Pancreas (tissue), 10 donors: ENCODE data around the gene VSTM2B. TPM values are rescaled to one million over a fixed set of nuclear protein-coding genes. Genes with fewer than 3 reads are reported as not detected.

Experiments
- ATAC-seq, 4 donors: fragments of 200-7000 bp; cut with Tn5 transposase; one replicate each; pipeline versions ENCODE4 v1.8.0 to v1.9.1; 2020; ENCODE audit warnings: mild to moderate bottlenecking in 4 of 4, moderate library complexity in 4 of 4
- DNase-seq, 6 donors: peaks; one replicate each; pipeline ENCODE4 v3.0.0-alpha.2; 2020
- FAIRE-seq: peaks from 2 replicates; lab custom pipeline; 2012; peaks lifted over from hg19 to GRCh38; lab: Jason Lieb, UNC
- H3K27ac ChIP-seq, 4 donors: fragments of 200-600 bp; sonication (generic); 1 replicate in 3 of 4; 2 replicates in 1 of 4; pipeline versions ENCODE4 v1.5.0 to v1.8.0; 2020
- H3K27me3 ChIP-seq, 4 donors: fragments of 200-600 bp; one replicate each; pipeline ENCODE4 v1.8.0; 2021
- H3K36me3 ChIP-seq, 3 donors: fragments of 200-600 bp; sonication (generic) in 1 of 3; one replicate each; pipeline versions ENCODE4 v1.5.0 to v1.8.0; 2020 to 2021
- H3K4me1 ChIP-seq, 3 donors: fragments of 200-600 bp; one replicate each; pipeline ENCODE4 v1.8.0; 2021
- H3K4me3 ChIP-seq, 4 donors: fragments of 200-600 bp; sonication (generic) in 2 of 4; one replicate each; pipeline versions ENCODE4 v1.5.0 to v1.8.0; 2020 to 2021
- H3K9me3 ChIP-seq, 4 donors: fragments of 200-600 bp; one replicate each; pipeline ENCODE4 v1.8.0; 2021
- CTCF ChIP-seq, 4 donors: fragments of 200-600 bp; sonication (generic) in 3 of 4; IDR thresholded peaks; one replicate each; pipeline versions ENCODE4 v1.5.0 to v1.8.0; 2021; ENCODE audit warnings: antibody characterized with exemption in 4 of 4
- WGBS, 2 donors: extraction: QIAGEN DNeasy Blood & Tissue Kit; methylation state at CpG; one replicate each; pipeline ENCODE4 v1.1.7; 2013; 5-methylcytosine and 5-hydroxymethylcytosine counted together
- intact Hi-C, 3 donors: fragments of 100-400 bp; cut with DNase I; formaldehyde crosslinking; loops; one replicate each; pipeline versions ENCODE4 v1.11.1 to v1.14.2; 2022
- polyA plus RNA-seq, 2 donors: library from polyadenylated mRNA; stranded (reverse); fragments of 200-250 nt; gene quantifications; one replicate each; pipeline ENCODE4 v1.2.3, GENCODE V29; 2013
- total RNA-seq, 6 donors: library from RNA; stranded (reverse); fragmentation: NEBNext Ultra II Directional in 4 of 6; extraction: Animal tissue kit (Norgen Biotek cat#: 25700) in 4 of 6; gene quantifications; one replicate each; pipeline versions ENCODE4 v1.2.1 to v1.2.4, GENCODE V29; 2021 to 2023
- donor health status: healthy with polysubstance abuse.
- donor health status: DM: no; HTN: no; CAD: no; lungs with moderate emphysema.
- donor health status: DM: no; HTN: no; CAD: no.
- donor health status: control.
- donor health status: control.
- donor health status: Bipolar disorder and iron deficiency.
- donor health status: DM: yes; HTN: yes; CAD: no.
- donor health status: DM: no; HTN: no; CAD: no.
- donor health status: DM: no; HTN: no; CAD: no.
- donor health status: DM: yes; HTN: yes; CAD: no.

The VSTM2B gene
- total and polyA plus RNA-seq, 8 donors: 0.05 TPM; not detected in 7

GRCh38 chr19:29514525-29515232 is 11.1 kb upstream of the VSTM2B start:
- intact Hi-C loops: no loop called here
- H3K36me3 ChIP-seq: no peaks in the 10 kb centered on the region
- TF ChIP-seq CTCF (IDR thresholded peaks at IDR 0.05): no peak
- H3K27me3 ChIP-seq: no peaks in the 10 kb centered on the region
- 44 to 51% methylated on average over 8 of the region's 8 CpGs for WGBS, 2 donors
- H3K9me3 ChIP-seq: no peaks in the 10 kb centered on the region
- no peak overlapping the region for H3K4me3 ChIP-seq
- no peaks in the 10 kb centered on the region for H3K4me1 ChIP-seq
- ATAC-seq (no peak), FAIRE-seq (no peak), DNase-seq (no peak)
- H3K27ac ChIP-seq: no peak overlapping the region

GRCh38 chr19:29515233-29515619 is 10.6 kb upstream of the VSTM2B start:
- no peaks in the 10 kb centered on the region for H3K36me3 ChIP-seq
- H3K4me1 ChIP-seq: no peaks in the 10 kb centered on the region
- WGBS, 2 donors: 37 to 42% methylated on average over 4 to 5 of the region's 5 CpGs
- no peak for TF ChIP-seq CTCF (IDR thresholded peaks at IDR 0.05)
- intact Hi-C loops: no loop called here
- no peaks in the 10 kb centered on the region for H3K9me3 ChIP-seq
- no peak for FAIRE-seq
- no peaks in the 10 kb centered on the region for H3K27me3 ChIP-seq
- ATAC-seq: no peak
- peak in 2 of 6 donors; percentile 24 to 50 for DNase-seq
- no peak overlapping the region for H3K4me3 ChIP-seq
- H3K27ac ChIP-seq: no peak overlapping the region

- Histone ChIP-seq H3K4me3 (no peak overlapping the region), H3K9me3 (no peaks in the 10 kb centered on the region), H3K27me3 (no peaks in the 10 kb centered on the region), H3K4me1 (no peaks in the 10 kb centered on the region), H3K36me3 (no peaks in the 10 kb centered on the region), H3K27ac (no peak overlapping the region)
- TF ChIP-seq CTCF (IDR thresholded peaks at IDR 0.05): no peak
- ATAC-seq: no peak
- intact Hi-C loops: no loop called here
- DNase-seq: peak in 2 of 6 donors; percentile 28 to 50
- 60 to 64% methylated on average over 19 of the region's 19 CpGs for WGBS, 2 donors
- FAIRE-seq: no peak
Measured at GRCh38 chr19:29515706-29516357, 10.0 kb upstream of the VSTM2B start.

GRCh38 chr19:29516358-29516725 is 9.5 kb upstream of the VSTM2B start:
- ATAC-seq (no peak), FAIRE-seq (no peak), DNase-seq (peak in 1 of 6 donors; percentile 33)
- Histone ChIP-seq H3K27me3 (no peaks in the 10 kb centered on the region), H3K27ac (no peak overlapping the region), H3K4me1 (no peaks in the 10 kb centered on the region), H3K9me3 (no peaks in the 10 kb centered on the region), H3K4me3 (no peak overlapping the region), H3K36me3 (no peaks in the 10 kb centered on the region)
- TF ChIP-seq CTCF (IDR thresholded peaks at IDR 0.05): no peak
- intact Hi-C loops: no loop called here
- 64 to 66% methylated on average over 9 of the region's 9 CpGs for WGBS, 2 donors
